Tibial nerve (tissue), 4 donors: ENCODE measurements around the gene DOK7. TPM values are rescaled to one million over a fixed set of nuclear protein-coding genes. Genes with fewer than 3 reads are reported as not detected.

ENCODE experiments used
- DNase-seq, 2 donors: peaks; one replicate each; pipeline ENCODE4 v3.0.0-alpha.2; 2019; ENCODE audit warnings: low spot score in 2 of 2
- H3K27ac ChIP-seq, 4 donors: fragments of 200-600 bp; sonication (generic) in 3 of 4; one replicate each; pipeline ENCODE4 v1.5.1; 2017 to 2019; ENCODE audit warnings: mild to moderate bottlenecking in 1 of 4
- H3K27me3 ChIP-seq, 2 donors: fragments of 200-600 bp; sonication (generic) in 1 of 2; one replicate each; pipeline versions ENCODE4 v1.5.1 to v1.6.0; 2017 to 2019
- H3K36me3 ChIP-seq, 3 donors: fragments of 200-600 bp; sonication (generic); one replicate each; pipeline ENCODE4 v1.5.1; 2018 to 2019
- H3K4me1 ChIP-seq, 4 donors: fragments of 200-600 bp; sonication (generic) in 3 of 4; one replicate each; pipeline ENCODE4 v1.5.1; 2017 to 2019
- H3K4me3 ChIP-seq, 4 donors: fragments of 200-600 bp; sonication (generic) in 3 of 4; one replicate each; pipeline ENCODE4 v1.5.1; 2017 to 2019; ENCODE audit warnings: mild to moderate bottlenecking in 1 of 4, moderate library complexity in 1 of 4
- H3K9me3 ChIP-seq, 4 donors: fragments of 200-600 bp; sonication (generic) in 3 of 4; one replicate each; pipeline ENCODE4 v1.5.1; 2017 to 2019
- EP300 ChIP-seq, 2 donors: sonication (generic); formaldehyde crosslinking; IDR thresholded peaks; one replicate each; pipeline ENCODE4 v1.6.1; 2017; ENCODE audit warnings: antibody characterized with exemption in 2 of 2, mild to moderate bottlenecking in 1 of 2
- POLR2A ChIP-seq, 2 donors: fragments of 450-650 bp; IDR thresholded peaks; one replicate each; pipeline ENCODE4 v1.6.1; 2017; ENCODE audit warnings: antibody characterized with exemption in 2 of 2, mild to moderate bottlenecking in 2 of 2, moderate library complexity in 2 of 2
- WGBS, 2 donors: methylation state at CpG; one replicate each; pipeline ENCODE4 v1.1.5; 2018; 5-methylcytosine and 5-hydroxymethylcytosine counted together
- total RNA-seq, 4 donors: library from RNA; depleted of rRNA; stranded (reverse); fragments of >200 nt; gene quantifications; one replicate each; pipeline ENCODE4 v1.1.0, GENCODE V29; 2016
- TF ChIP-seq, protein P1 (sequence below), 5 experiments: fragments of 200-600 bp in 3 of 5; fragments of 450-650 bp in 2 of 5; sonication (generic) in 3 of 5; IDR thresholded peaks; one replicate each; pipeline ENCODE4 v1.5.1; 2016 to 2019; ENCODE audit warnings: antibody characterized with exemption in 5 of 5, mild to moderate bottlenecking in 3 of 5, moderate library complexity in 2 of 5

DOK7 gene
- total RNA-seq, 4 donors from 2014 or later = 0.66 TPM; not detected in 3

DNA sequence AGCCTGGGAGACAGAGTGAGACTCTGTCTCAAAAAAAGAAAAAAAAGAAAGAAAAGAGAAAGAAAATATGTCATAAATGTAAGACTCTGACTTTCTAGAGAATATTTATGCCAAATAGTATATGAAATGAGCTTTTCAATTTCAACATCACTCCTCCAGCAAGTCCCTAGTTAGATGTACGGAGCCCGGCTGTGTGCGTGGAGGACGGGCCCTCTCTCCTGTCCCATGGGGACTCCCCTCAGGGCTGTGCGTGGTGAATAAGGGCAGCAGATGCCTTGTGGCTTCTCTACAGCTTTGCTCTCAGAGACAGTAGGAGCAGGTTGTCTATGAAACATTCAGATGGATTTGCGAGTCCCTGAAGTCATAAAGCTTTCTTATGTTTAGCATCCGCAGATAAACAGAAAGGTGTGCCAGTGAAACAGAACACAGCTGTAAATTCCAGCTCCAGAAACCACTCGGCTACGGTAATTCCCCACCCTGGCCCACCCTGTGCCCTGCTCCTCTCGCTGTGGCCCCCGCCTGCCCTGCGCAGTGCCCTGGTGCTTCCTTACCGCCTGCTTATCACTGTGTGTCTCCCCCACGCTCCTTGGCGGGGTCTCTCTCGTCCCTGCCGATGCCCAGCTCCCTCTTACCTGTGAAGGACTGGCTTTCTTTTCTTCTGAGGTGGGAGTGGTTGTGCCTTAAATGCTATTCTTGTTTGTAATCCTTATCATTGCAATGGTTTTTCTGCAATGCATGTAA is 35.2 kb upstream of the DOK7 start:
- H3K4me1 ChIP-seq = no peaks in the 10 kb centered on the region
- H3K36me3 ChIP-seq = peaks cover 0 to 89% (median 0%) of the 10 kb centered on the region in 3 donors

DNA sequence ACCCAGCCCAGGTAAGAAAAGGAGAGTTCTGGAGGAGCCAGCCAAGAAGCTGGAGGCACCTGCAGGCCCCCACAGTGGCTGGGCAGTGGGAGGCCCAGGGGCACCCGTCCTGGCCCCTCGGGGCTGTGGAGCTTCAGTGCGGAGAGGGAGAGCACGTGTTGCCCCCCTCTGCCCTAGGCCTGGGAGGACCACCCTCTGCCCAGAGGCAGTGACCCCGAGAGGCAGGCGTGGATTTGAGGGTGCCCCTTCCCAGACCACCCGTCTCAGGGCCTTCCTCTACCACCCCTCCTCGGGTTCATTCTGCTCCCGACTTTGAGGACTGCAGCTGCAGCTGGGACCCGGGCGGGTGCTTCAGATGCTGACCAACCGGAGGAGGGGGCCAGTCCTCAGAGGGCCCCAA is 33.5 kb upstream of the DOK7 start:
- Histone ChIP-seq H3K27ac (no peak overlapping the region), H3K27me3 (no peaks in the 10 kb centered on the region), H3K4me3 (no peak overlapping the region), H3K9me3 (no peaks in the 10 kb centered on the region), H3K36me3 (peaks cover 0 to 82% (median 0%) of the 10 kb centered on the region in 3 donors), H3K4me1 (no peaks in the 10 kb centered on the region)
- TF ChIP-seq POLR2A (IDR thresholded peaks at IDR 0.05) = no peak
- TF ChIP-seq, protein P1, sequence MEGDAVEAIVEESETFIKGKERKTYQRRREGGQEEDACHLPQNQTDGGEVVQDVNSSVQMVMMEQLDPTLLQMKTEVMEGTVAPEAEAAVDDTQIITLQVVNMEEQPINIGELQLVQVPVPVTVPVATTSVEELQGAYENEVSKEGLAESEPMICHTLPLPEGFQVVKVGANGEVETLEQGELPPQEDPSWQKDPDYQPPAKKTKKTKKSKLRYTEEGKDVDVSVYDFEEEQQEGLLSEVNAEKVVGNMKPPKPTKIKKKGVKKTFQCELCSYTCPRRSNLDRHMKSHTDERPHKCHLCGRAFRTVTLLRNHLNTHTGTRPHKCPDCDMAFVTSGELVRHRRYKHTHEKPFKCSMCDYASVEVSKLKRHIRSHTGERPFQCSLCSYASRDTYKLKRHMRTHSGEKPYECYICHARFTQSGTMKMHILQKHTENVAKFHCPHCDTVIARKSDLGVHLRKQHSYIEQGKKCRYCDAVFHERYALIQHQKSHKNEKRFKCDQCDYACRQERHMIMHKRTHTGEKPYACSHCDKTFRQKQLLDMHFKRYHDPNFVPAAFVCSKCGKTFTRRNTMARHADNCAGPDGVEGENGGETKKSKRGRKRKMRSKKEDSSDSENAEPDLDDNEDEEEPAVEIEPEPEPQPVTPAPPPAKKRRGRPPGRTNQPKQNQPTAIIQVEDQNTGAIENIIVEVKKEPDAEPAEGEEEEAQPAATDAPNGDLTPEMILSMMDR (IDR thresholded peaks at IDR 0.05) = no peak
- TF ChIP-seq EP300 (IDR thresholded peaks at IDR 0.05) = no peak
- no peak for DNase-seq
- 88% methylated on average over 11 of the region's 12 CpGs for WGBS, 2 donors

More for the DNA sequence above, 35.2 kb upstream of the DOK7 start:
- H3K27me3 ChIP-seq = no peaks in the 10 kb centered on the region
- 72 to 85% methylated on average over 15 to 17 of the region's 17 CpGs for WGBS, 2 donors
- DNase-seq = no peak
- TF ChIP-seq POLR2A (IDR thresholded peaks at IDR 0.05) = no peak
- TF ChIP-seq, protein P1 (IDR thresholded peaks at IDR 0.05) = no peak
- no peak for TF ChIP-seq EP300 (IDR thresholded peaks at IDR 0.05)
- H3K9me3 ChIP-seq = no peaks in the 10 kb centered on the region
- H3K27ac ChIP-seq = peak overlapping the region in 1 of 4 donors; percentile 17
- H3K4me3 ChIP-seq = no peak overlapping the region

DNA sequence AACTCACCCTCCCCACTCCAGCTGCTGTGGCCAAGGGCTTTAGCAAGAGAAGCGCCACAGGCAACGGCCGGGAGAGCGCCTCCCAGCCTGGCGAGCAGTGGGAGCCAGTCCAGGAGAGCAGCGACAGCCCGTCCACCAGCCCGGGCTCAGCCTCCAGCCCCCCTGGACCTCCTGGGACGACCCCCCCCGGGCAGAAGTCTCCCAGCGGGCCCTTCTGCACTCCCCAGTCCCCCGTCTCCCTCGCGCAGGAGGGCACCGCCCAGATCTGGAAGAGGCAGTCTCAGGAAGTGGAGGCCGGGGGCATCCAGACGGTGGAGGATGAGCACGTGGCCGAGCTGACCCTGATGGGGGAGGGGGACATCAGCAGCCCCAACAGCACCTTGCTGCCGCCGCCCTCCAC is 32.6 kb upstream of the DOK7 start:
- no peak for DNase-seq
- peaks cover 0 to 75% (median 0%) of the 10 kb centered on the region in 3 donors for H3K36me3 ChIP-seq
- H3K27ac ChIP-seq = no peak overlapping the region
- no peaks in the 10 kb centered on the region for H3K27me3 ChIP-seq
- H3K4me1 ChIP-seq = no peaks in the 10 kb centered on the region
- 75 to 87% methylated on average over 18 to 21 of the region's 21 CpGs for WGBS, 2 donors
- H3K9me3 ChIP-seq = no peaks in the 10 kb centered on the region
- TF ChIP-seq POLR2A (IDR thresholded peaks at IDR 0.05) (no peak), EP300 (IDR thresholded peaks at IDR 0.05) (no peak)
- TF ChIP-seq, protein P1 (IDR thresholded peaks at IDR 0.05) = no peak
- H3K4me3 ChIP-seq = no peak overlapping the region

DNA sequence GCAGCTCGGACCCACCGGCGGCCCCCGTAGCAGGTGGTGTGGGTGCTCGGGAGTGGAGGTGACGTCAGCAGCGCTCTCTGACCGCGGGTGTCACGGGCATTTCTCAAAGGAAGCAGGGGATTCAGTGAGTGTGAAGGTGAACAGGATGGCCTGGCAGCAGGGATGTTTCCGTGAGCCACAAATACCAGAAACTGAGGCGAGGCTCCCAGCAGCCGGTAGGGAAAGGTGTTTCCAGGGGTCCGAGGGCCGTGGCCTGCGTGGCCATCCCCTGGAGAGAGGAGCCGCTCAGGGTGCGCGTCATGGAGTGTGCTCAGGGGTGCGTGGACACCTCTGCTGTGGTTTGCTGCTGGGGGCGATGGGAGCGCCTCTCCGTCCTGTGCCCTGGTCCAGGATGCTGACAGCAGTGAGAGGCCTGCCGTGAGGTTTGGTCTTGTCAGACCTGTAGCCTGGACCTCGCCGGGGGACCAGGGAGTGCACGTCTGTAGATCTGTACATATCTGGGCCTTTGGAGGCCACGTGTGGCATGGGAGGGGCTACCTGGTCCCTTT is 31.6 kb upstream of the DOK7 start:
- 90 to 94% methylated on average over 20 to 23 of the region's 28 CpGs for WGBS, 2 donors
- H3K36me3 ChIP-seq = peaks cover 0 to 71% (median 0%) of the 10 kb centered on the region in 3 donors

More for the DNA sequence above, 31.6 kb upstream of the DOK7 start:
- Histone ChIP-seq H3K27me3 (no peaks in the 10 kb centered on the region), H3K4me1 (peaks cover 0 to 4% (median 0%) of the 10 kb centered on the region in 4 donors), H3K4me3 (no peak overlapping the region), H3K27ac (no peak overlapping the region), H3K9me3 (no peaks in the 10 kb centered on the region)
- TF ChIP-seq, protein P1 (IDR thresholded peaks at IDR 0.05) = no peak
- TF ChIP-seq POLR2A (IDR thresholded peaks at IDR 0.05) (no peak), EP300 (IDR thresholded peaks at IDR 0.05) (no peak)
- no peak for DNase-seq
